ENCODE data around the gene RO60.

RO60 gene

GRCh38 chr1:193062698-193063463, 3.5 kb downstream of the RO60 start:
- no peak for DNase-seq

GRCh38 chr1:193065954-193066353, 6.5 kb downstream of the RO60 start:
- no peak for DNase-seq

- no peak for DNase-seq
These were observed 7.2 kb downstream of the RO60 start for GRCh38 chr1:193066606-193067005.

GRCh38 chr1:193068013-193068412, 8.6 kb downstream of the RO60 start:
- DNase-seq: no peak

- DNase-seq: no peak
These were observed 10.5 kb downstream of the RO60 start for GRCh38 chr1:193069748-193070385.

GRCh38 chr1:193070386-193070753, 11.0 kb downstream of the RO60 start:
- DNase-seq: no peak

GRCh38 chr1:193070942-193071341, 11.5 kb downstream of the RO60 start:
- DNase-seq: no peak

GRCh38 chr1:193077991-193078390, 18.6 kb downstream of the RO60 start:
- DNase-seq: no peak

GRCh38 chr1:193079187-193079586, 19.8 kb downstream of the RO60 start:
- no peak for DNase-seq

- DNase-seq: no peak
These were observed 24.1 kb downstream of the RO60 start for GRCh38 chr1:193083365-193084088.

- DNase-seq: no peak
These were observed 25.9 kb downstream of the RO60 start for GRCh38 chr1:193085263-193085662.

- no peak for DNase-seq
These were observed 26.9 kb downstream of the RO60 start for GRCh38 chr1:193086342-193086741.

- DNase-seq: no peak
These were observed 28.5 kb downstream of the RO60 start for GRCh38 chr1:193087893-193088292.

- DNase-seq: no peak
These were observed 31.5 kb downstream of the RO60 start for GRCh38 chr1:193090865-193091264.

- DNase-seq: no peak
These were observed 34.7 kb downstream of the RO60 start for GRCh38 chr1:193094112-193094511.

- no peak for DNase-seq
These were observed 43.2 kb downstream of the RO60 start for GRCh38 chr1:193102662-193103061.

- no peak for DNase-seq
These were observed 44.5 kb downstream of the RO60 start for GRCh38 chr1:193103759-193104501.

- no peak for DNase-seq
These were observed 45.1 kb downstream of the RO60 start for GRCh38 chr1:193104502-193104906.

GRCh38 chr1:193104907-193105820, 45.8 kb downstream of the RO60 start, which contains the start of gene GLRX2:
TSS of gene GLRX2 (minus strand) at chr1:193105414. CDS start at chr1:193105382, 32 bp downstream.
- peak; percentile 29 to 39 (median 35) for DNase-seq

- DNase-seq: no peak
These were observed 46.4 kb downstream of the RO60 start for GRCh38 chr1:193105821-193106177.

- DNase-seq: no peak
These were observed 49.1 kb downstream of the RO60 start for GRCh38 chr1:193108471-193108870.
